Stomach (tissue), 9 donors: ENCODE results near the gene ALOX15B. TPM values are rescaled to one million over a fixed set of nuclear protein-coding genes. Genes with fewer than 3 reads are reported as not detected.

ENCODE experiments used
- DNase-seq, 2 donors: peaks; one replicate each; pipeline versions ENCODE4 v3.0.0 to v3.0.0-alpha.2; 2013 to 2019
- H3K27ac ChIP-seq, 5 donors: fragments of 200-600 bp in 4 of 5; sonication (generic) in 4 of 5; one replicate each; pipeline ENCODE4 v1.5.1; 2013 to 2019; ENCODE audit warnings: mild to moderate bottlenecking in 1 of 5, moderate library complexity in 1 of 5
- H3K27me3 ChIP-seq, 3 donors: fragments of 200-600 bp; sonication (generic); one replicate each; pipeline ENCODE4 v1.5.1; 2017 to 2019; ENCODE audit warnings: mixed run types in 1 of 3
- H3K36me3 ChIP-seq, 4 donors: fragments of 200-600 bp; sonication (generic); 1 replicate in 3 of 4; 2 replicates in 1 of 4; pipeline ENCODE4 v1.5.1; 2016 to 2019
- H3K4me1 ChIP-seq, 4 donors: fragments of 200-600 bp; sonication (generic); one replicate each; pipeline ENCODE4 v1.5.1; 2016 to 2019
- H3K4me3 ChIP-seq, 4 donors: fragments of 200-600 bp; sonication (generic) in 3 of 4; one replicate each; pipeline ENCODE4 v1.5.1; 2016 to 2019; ENCODE audit warnings: mild to moderate bottlenecking in 1 of 4
- H3K9me3 ChIP-seq, 4 donors: fragments of 200-600 bp; sonication (generic); one replicate each; pipeline ENCODE4 v1.5.1; 2016 to 2019
- EP300 ChIP-seq: sonication (generic); formaldehyde crosslinking; IDR thresholded peaks from one replicate; pipeline ENCODE4 v1.6.1; 2017; ENCODE audit warnings: antibody characterized with exemption
- POLR2A ChIP-seq, 4 donors: fragments of 450-650 bp; IDR thresholded peaks; one replicate each; pipeline ENCODE4 v1.6.1; 2016; ENCODE audit warnings: antibody characterized with exemption in 4 of 4, control low read depth in 2 of 4, mild to moderate bottlenecking in 1 of 4, moderate library complexity in 1 of 4
- POLR2AphosphoS5 ChIP-seq, 3 donors: sonication (generic); formaldehyde crosslinking; IDR thresholded peaks; one replicate each; pipeline ENCODE4 v1.6.1; 2016; ENCODE audit warnings: antibody characterized with exemption in 3 of 3
- WGBS, 5 donors: extraction: QIAGEN DNeasy Blood & Tissue Kit in 3 of 5; methylation state at CpG; one replicate each; pipeline versions ENCODE4 v1.1.5 to v1.1.7; 2013 to 2018; 5-methylcytosine and 5-hydroxymethylcytosine counted together
- intact Hi-C: fragments of 100-400 bp; cut with DNase I; formaldehyde crosslinking; loops from one replicate; pipeline ENCODE4 v1.15.1; 2023; ENCODE audit warnings: low total_unique reads
- polyA plus RNA-seq, 3 donors: library from polyadenylated mRNA; stranded (reverse); fragments of 200-250 nt; gene quantifications; one replicate each; pipeline ENCODE4 v1.2.3, GENCODE V29; 2013
- total RNA-seq, 5 donors: library from RNA; depleted of rRNA; stranded (reverse); fragments of >200 nt; gene quantifications; one replicate each; pipeline versions ENCODE4 v1.1.0 to v1.2.3, GENCODE V29; 2014 to 2016
- TF ChIP-seq, protein P1 (sequence below), 7 experiments: fragments of 450-650 bp in 4 of 7; fragments of 200-600 bp in 3 of 7; sonication (generic) in 3 of 7; IDR thresholded peaks; one replicate each; pipeline ENCODE4 v1.5.1; 2016 to 2019; ENCODE audit warnings: antibody characterized with exemption in 7 of 7, control low read depth in 2 of 7, mild to moderate bottlenecking in 1 of 7
- donor health status: healthy with polysubstance abuse.
- donor health status: Bipolar disorder and iron deficiency.
- donor health status: healthy.

ALOX15B gene
- total and polyA plus RNA-seq, 8 donors = 1.5 to 10.5 (median 2.9) TPM; not detected in 1

DNA sequence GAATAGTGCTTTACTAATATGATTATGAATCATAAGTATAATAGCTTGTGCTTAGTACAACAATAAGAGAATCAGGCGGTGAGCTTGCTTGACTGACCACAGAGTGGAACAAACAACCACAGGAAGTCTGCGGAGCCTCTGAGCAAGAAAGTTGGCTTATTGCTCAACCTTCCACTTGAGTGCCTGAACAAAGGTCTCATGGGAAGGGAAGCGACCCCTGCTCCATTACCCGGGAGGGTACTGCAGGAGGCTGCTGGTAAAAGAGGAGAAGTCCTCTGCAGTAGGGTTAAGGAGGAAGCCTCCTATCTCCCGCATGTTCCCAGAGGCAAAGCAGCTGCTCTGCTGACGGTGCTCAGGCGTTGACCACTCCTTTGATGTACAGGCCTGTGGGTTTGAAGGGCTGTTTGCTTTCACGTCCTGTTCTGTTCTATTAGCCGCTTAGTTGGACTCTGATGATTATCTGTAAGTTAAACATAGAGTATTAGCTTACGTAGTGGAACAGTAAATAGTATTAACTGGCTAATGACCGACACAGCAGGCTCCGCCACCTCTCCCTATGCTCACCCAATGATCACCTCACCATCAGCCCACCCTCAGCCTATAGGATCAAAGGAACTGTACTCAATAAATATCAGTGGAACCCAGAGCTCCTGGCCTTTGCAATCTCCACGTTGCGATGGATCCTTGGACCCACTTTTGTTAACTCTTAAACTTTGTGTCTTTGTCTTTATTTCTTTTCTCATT is 17.5 kb downstream of the ALOX15B start:
- peak; percentile 81 for DNase-seq
- peaks cover 18 to 60% (median 35%) of the 10 kb centered on the region in 4 donors for H3K4me1 ChIP-seq
- peak overlapping the region in 2 of 4 donors; percentile 13 to 31 for H3K4me3 ChIP-seq
- TF ChIP-seq POLR2A (IDR thresholded peaks at IDR 0.05) = peak in 1 of 4 donors; percentile 55
- TF ChIP-seq POLR2AphosphoS5 (IDR thresholded peaks at IDR 0.05) = peak; percentile 46 to 85 (median 80)
- TF ChIP-seq EP300 = no peak
- no peaks in the 10 kb centered on the region for H3K9me3 ChIP-seq
- H3K27me3 ChIP-seq = peaks cover 0 to 48% (median under 1%) of the 10 kb centered on the region in 3 donors
- H3K36me3 ChIP-seq = no peaks in the 10 kb centered on the region
- 11 to 22% (median 12%) methylated on average over 14 of the region's 14 CpGs for WGBS, 5 donors
- intact Hi-C loops = no loop called here
- peak overlapping the region; percentile 80 to 92 (median 83) for H3K27ac ChIP-seq

DNA sequence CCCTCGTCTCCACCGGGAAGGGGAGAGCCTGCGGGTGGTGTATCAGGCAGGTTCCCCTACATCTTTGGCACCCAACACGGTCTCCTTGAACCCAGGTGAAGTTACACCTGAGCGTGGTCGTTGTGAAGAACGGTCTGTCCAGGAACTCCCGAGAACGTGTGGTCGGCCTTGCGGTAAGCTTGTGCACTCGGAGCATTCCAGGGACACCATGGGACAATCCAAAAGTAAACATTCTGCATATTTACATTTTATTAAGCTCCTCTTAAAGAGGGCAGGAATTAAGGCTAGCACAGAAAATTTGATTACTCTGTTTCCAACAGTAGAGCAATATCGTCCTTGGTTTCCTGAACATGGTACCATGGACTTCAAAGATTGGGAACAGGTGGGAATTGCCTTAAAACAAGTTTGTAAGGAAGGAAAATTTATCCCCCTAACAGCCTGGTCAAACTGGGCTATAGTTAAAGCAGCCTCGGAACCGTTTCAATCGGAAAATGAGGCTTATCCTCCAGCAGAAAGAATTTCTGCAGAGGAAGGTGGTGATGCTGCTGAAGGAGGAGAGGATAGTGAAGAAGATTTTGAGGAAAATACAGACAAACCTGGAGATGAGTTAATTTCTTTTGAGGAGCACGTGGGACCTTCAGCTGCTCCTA is 18.2 kb downstream of the ALOX15B start:
- no peaks in the 10 kb centered on the region for H3K36me3 ChIP-seq
- TF ChIP-seq, protein P1, sequence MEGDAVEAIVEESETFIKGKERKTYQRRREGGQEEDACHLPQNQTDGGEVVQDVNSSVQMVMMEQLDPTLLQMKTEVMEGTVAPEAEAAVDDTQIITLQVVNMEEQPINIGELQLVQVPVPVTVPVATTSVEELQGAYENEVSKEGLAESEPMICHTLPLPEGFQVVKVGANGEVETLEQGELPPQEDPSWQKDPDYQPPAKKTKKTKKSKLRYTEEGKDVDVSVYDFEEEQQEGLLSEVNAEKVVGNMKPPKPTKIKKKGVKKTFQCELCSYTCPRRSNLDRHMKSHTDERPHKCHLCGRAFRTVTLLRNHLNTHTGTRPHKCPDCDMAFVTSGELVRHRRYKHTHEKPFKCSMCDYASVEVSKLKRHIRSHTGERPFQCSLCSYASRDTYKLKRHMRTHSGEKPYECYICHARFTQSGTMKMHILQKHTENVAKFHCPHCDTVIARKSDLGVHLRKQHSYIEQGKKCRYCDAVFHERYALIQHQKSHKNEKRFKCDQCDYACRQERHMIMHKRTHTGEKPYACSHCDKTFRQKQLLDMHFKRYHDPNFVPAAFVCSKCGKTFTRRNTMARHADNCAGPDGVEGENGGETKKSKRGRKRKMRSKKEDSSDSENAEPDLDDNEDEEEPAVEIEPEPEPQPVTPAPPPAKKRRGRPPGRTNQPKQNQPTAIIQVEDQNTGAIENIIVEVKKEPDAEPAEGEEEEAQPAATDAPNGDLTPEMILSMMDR (IDR thresholded peaks at IDR 0.05) = no peak
- TF ChIP-seq POLR2AphosphoS5 (IDR thresholded peaks at IDR 0.05) = no peak
- TF ChIP-seq POLR2A (IDR thresholded peaks at IDR 0.05) = no peak
- no peak for TF ChIP-seq EP300
- intact Hi-C loops = no loop called here
- peak overlapping the region; percentile 80 to 86 (median 83) for H3K27ac ChIP-seq
- H3K4me3 ChIP-seq = peak overlapping the region; percentile 13 to 31 (median 20)
- WGBS, 5 donors = 19 to 36% (median 30%) methylated on average over 17 of the region's 17 CpGs
- H3K9me3 ChIP-seq = no peaks in the 10 kb centered on the region
- H3K4me1 ChIP-seq = peaks cover 18 to 64% (median 35%) of the 10 kb centered on the region in 4 donors
- DNase-seq = peak; percentile 54 to 59
- peaks cover 0 to 55% (median 7%) of the 10 kb centered on the region in 3 donors for H3K27me3 ChIP-seq

DNA sequence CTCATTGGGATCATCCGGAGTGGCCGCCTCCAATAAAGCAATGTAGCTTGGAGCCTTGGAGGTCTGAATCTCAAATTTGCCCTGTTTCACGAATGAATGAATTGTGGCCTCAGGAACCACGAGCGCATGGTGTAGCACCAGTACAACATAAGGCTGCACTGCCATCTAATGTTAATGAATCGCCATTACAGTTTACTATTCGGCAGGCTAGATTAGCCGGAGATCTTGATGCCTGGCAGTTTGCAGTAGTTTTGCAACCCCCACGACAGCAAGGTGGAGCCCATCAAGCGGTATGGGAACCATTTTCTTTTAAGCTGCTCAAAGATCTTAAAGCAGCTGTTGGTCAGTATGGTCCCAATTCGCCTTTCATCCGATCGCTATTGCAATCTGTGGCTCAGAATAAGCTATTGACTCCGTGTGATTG is 18.8 kb downstream of the ALOX15B start:
- Histone ChIP-seq H3K36me3 (no peaks in the 10 kb centered on the region), H3K4me1 (peaks cover 18 to 70% (median 38%) of the 10 kb centered on the region in 4 donors), H3K27ac (peak overlapping the region; percentile 59 to 86 (median 81)), H3K27me3 (peaks cover 0 to 61% (median 11%) of the 10 kb centered on the region in 3 donors), H3K4me3 (peak overlapping the region; percentile 13 to 31 (median 21)), H3K9me3 (no peaks in the 10 kb centered on the region)
- DNase-seq = peak; percentile 64 to 90
- WGBS, 5 donors = 4 to 5% (median 4%) methylated on average over 14 of the region's 14 CpGs
- intact Hi-C loops = no loop called here
- TF ChIP-seq EP300 (no peak), POLR2AphosphoS5 (IDR thresholded peaks at IDR 0.05) (peak in 2 of 3 donors; percentile 30 to 72), POLR2A (IDR thresholded peaks at IDR 0.05) (no peak)
- TF ChIP-seq, protein P1 (IDR thresholded peaks at IDR 0.05) = peak in 5 of 7 experiments; percentile 78 to 88 (median 80)

DNA sequence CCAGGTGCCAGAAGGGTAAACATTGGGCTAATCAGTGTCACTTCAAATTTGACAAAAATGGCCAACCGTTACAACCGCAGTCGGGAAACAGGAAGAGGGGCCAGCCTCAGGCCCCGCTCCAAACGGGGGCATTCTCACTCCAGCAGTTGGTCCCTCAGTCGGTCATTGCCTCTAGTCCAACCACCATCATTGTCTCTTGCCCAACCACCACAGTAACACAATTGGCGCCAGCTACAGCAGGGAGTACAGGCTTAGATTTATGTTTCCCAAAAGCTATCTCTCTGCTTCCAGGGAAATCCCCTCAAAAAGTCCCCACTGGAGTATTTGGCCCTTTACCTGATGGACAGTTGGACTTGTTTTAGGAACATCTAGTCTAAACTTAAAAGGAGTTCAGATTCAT is 20.3 kb downstream of the ALOX15B start:
- Histone ChIP-seq H3K27ac (peak overlapping the region in 2 of 5 donors; percentile 30 to 83), H3K27me3 (peaks cover 0 to 75% (median 26%) of the 10 kb centered on the region in 3 donors), H3K4me3 (peak overlapping the region in 1 of 4 donors; percentile 31), H3K36me3 (no peaks in the 10 kb centered on the region), H3K9me3 (no peaks in the 10 kb centered on the region), H3K4me1 (peaks cover 24 to 73% (median 40%) of the 10 kb centered on the region in 4 donors)
- no peak for TF ChIP-seq EP300
- TF ChIP-seq, protein P1 (IDR thresholded peaks at IDR 0.05) = no peak
- DNase-seq = peak in 1 of 2 donors; percentile 18
- 5 to 10% (median 7%) methylated on average over 7 of the region's 7 CpGs for WGBS, 5 donors
- intact Hi-C loops = no loop called here
